HG02623 (cell line): ENCODE results near the gene HNF1A.

ENCODE experiments used
- ATAC-seq: cut with Tn5 transposase; IDR thresholded peaks from one replicate; pipeline ENCODE4 v1.9.1; 2021; ENCODE audit warnings: moderate library complexity; ENCODE audit not compliant: unreplicated experiment

The HNF1A gene

DNA sequence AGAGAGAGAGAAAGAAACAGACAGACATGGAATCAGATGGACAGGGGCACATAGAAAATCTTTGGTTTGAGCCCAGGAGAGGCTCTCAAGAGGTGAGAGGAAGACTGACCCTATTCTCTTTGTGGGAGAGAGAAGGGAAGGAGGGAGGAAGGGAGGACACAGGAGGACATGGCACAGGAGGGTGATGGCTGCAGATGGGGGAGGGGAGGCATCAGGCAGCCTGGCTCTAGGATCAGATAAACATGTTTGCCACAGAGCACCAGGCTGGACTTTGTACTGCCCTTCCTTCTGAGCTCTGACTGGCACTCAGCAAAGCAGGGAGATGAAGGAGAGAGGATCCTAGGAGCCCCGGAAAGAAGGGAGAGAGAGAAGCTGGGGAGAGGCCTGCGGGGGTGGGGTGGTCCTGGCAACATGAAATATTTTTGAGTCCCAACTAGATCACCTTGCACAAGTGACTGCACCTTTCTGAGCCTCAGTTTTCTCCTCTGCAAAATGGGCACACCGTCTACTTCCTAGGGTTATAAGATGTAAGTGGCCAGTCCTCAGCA lies 6.1 kb downstream of the HNF1A start:
- no peak for ATAC-seq

DNA sequence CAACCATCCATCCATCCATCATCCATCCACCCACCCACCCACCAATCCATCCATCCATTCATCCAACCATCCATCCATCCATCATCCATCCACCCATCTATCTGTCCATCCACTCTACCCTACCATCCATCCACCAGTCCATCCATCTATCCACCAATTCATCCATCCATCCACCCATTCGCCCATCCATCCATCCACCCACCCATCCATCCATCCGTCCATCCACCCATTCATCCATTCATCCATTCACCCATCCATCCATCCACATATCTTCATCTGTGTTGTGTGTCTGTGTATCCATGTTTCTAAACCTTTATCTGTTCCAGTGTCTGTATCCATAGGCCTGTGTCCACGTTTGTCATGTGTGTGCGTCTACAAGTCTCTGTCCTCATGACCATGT lies 9.9 kb downstream of the HNF1A start:
- no peak for ATAC-seq

DNA sequence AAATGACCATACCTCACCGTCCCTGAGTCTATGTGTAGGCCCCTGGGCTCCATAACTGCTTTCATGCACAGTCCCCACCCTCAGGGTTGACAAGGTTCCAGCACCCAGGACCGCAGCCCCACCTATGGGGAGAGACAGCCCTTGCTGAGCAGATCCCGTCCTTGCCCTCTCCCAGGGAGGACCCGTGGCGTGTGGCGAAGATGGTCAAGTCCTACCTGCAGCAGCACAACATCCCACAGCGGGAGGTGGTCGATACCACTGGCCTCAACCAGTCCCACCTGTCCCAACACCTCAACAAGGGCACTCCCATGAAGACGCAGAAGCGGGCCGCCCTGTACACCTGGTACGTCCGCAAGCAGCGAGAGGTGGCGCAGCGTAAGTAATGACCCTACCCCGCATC lies 10.3 kb downstream of the HNF1A start:
- no peak for ATAC-seq

DNA sequence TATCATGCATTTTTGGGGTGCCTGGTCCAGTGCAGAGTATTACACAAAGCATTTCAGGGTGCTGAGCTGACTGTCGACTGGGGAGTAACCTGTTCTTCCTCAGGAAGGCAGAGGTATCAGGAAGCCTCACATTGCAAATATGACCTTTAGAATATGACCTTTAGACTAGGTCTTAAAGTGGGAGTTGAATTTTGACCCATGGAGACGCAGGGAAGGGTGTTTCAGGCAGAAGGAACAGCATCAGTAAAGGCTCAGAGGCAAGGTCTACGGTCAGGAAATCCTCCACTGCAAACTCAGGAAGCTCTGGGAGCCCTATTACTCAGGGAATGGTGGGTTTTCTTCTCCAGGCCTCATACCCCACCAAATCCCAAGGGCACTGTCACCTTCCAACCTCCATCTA lies 11.3 kb downstream of the HNF1A start:
- ATAC-seq: no peak

DNA sequence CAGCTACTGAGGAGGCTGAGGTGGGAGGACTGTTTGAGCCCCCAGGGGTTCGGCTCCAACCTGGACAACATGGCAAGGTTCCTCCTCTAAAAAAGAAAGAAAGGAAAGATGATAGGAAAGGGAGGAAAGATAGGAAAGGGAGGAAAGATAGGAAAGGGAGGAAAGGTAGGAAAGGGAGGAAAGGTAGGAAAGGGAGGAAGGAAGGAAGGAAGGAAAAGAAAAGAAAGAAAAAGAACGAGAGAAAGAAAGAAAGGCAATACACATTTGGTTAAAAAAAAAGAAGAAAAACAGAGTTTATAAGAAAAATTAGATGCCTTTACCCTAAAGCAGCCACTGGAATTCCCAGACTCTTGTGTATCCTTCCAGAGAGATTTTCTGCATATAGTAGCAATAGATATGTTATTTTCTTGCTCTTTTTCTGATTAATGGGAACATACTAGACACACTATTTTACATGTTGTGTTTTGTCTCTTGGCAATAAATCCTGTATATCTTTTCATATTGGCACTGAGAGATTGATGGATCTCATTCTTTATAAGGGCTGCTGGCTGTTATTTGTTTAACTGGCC lies 12.2 kb downstream of the HNF1A start:
- no peak for ATAC-seq

DNA sequence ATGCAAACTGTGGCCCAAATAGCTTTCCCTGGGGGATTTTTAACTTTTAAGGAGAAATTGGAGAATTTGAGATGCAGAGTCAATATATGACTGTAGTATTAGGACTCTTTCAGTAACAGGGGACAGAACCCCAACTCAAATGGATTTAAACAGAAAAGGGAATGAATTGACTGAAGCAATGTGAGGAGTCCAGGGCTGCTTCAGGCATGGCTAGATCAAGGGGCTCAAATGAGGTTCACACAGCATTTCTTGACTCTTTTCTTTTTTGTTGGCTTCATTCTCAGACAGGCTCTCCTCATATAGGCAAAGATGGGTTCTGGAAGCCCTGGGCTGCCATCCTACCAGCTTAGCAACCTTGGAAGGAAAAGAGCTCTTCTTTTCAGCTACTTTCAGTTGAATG lies 13.6 kb downstream of the HNF1A start:
- no peak for ATAC-seq

DNA sequence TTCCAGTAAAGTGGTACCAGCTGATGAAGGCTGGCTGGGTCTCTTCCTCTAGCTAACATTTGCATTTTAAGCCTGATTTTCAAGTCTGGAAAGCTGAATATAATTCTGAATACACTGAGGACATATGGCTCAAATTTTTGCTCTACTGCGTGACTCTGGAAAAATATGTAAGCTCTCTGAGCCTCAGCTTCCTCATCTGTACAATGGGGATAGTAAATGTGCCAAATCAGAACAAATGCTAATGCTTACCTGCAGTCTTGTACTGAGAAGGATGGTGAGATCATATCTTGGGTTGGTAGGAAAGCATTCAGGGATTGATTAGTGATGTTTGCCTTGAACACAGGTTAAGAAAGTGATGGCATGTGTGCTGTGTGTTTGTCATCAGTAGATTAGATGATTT lies 14.6 kb downstream of the HNF1A start:
- no peak for ATAC-seq

DNA sequence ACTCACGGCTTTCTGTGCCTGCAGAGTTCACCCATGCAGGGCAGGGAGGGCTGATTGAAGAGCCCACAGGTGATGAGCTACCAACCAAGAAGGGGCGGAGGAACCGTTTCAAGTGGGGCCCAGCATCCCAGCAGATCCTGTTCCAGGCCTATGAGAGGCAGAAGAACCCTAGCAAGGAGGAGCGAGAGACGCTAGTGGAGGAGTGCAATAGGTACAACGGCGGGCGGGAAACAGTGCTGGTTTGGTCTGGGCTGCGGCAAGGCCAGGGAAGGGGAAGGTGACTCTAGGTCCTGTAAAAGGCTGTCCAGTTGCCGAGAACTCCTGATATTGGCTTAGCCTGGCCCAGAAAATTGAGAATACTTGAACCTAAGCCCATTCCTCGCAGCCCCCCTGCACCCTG lies 15.2 kb downstream of the HNF1A start:
- no peak for ATAC-seq

DNA sequence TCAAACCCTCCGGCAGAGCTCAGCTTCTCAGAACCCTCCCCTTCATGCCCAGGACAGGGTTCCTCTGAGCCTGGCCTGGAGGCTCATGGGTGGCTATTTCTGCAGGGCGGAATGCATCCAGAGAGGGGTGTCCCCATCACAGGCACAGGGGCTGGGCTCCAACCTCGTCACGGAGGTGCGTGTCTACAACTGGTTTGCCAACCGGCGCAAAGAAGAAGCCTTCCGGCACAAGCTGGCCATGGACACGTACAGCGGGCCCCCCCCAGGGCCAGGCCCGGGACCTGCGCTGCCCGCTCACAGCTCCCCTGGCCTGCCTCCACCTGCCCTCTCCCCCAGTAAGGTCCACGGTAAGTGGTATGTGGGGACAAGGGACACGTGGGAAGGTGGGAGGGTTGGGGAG lies 15.7 kb downstream of the HNF1A start:
- ATAC-seq: no peak

DNA sequence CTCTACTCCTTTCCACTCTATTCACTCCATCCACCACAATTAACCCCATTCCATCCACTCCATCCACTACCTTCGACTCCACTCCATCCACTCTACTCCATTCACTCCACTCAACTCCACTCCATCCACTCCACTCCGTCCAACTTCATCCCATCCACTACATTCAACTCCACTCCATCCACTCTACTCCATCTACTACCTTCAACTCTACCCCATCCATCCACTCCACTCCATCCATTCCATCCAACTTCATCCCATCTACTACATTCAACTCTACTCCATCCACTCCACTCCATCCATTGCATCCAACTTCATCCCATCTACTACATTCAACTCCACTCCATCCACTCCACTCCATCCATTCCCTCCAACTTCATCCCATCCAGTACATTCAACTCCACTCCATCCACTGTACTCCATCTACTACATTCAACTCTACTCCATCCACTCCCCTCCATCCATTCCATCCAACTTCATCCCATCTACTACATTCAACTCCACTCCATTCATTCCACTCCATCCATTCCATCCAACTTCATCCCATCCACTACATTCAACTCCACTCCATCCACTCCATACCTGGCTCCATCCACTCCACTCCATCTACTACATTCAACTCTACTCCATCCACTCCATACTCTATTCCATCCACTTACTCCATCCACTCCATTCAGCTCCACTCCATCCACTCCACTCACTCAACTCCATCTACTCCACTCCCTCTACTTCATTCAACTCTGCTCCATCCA lies 16.4 kb downstream of the HNF1A start:
- ATAC-seq: no peak

DNA sequence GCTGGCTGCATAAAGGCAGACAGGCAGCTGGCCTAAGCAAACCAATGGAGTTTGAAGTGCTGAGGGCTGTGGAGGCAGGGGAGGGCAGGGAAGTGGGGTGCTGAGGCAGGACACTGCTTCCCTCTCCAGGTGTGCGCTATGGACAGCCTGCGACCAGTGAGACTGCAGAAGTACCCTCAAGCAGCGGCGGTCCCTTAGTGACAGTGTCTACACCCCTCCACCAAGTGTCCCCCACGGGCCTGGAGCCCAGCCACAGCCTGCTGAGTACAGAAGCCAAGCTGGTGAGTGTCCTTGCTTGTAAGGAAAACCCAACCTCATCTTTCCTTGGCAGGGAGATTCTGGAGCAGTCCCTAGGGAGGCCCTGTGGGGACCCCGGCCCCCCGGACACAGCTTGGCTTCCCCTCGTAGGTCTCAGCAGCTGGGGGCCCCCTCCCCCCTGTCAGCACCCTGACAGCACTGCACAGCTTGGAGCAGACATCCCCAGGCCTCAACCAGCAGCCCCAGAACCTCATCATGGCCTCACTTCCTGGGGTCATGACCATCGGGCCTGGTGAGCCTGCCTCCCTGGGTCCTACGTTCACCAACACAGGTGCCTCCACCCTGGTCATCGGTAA lies 17.9 kb downstream of the HNF1A start:
- no peak for ATAC-seq

DNA sequence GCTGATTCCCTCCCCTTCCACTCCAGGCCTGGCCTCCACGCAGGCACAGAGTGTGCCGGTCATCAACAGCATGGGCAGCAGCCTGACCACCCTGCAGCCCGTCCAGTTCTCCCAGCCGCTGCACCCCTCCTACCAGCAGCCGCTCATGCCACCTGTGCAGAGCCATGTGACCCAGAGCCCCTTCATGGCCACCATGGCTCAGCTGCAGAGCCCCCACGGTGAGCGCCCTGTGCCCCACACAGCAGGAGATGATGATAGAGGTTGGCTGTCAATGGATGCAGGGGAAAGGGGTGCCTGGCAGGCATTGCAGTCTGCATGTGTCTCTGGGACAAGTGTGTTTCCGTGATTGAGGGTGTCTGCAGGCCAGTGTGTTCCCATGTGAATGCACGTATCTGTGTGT lies 19.1 kb downstream of the HNF1A start:
- ATAC-seq: no peak

DNA sequence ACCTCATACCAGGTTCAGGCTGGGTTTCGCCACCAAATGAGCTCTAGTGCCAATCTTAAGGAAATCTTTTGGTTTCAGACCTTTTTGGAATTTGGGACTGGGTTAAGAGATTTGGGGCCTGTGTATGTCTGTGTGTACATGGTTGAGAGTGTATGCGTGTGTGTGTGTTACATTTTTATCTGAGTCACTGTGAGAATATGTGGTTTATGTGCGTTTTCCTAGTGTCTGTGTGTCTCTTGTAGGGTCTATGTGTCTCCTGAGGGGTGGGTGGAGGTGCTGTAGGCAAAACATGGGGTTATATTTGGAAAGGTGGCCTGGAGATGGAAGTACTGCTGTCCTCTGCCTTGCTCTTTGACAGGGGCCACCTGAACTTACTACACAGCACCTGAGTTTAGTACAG lies 20.1 kb downstream of the HNF1A start:
- no peak for ATAC-seq

DNA sequence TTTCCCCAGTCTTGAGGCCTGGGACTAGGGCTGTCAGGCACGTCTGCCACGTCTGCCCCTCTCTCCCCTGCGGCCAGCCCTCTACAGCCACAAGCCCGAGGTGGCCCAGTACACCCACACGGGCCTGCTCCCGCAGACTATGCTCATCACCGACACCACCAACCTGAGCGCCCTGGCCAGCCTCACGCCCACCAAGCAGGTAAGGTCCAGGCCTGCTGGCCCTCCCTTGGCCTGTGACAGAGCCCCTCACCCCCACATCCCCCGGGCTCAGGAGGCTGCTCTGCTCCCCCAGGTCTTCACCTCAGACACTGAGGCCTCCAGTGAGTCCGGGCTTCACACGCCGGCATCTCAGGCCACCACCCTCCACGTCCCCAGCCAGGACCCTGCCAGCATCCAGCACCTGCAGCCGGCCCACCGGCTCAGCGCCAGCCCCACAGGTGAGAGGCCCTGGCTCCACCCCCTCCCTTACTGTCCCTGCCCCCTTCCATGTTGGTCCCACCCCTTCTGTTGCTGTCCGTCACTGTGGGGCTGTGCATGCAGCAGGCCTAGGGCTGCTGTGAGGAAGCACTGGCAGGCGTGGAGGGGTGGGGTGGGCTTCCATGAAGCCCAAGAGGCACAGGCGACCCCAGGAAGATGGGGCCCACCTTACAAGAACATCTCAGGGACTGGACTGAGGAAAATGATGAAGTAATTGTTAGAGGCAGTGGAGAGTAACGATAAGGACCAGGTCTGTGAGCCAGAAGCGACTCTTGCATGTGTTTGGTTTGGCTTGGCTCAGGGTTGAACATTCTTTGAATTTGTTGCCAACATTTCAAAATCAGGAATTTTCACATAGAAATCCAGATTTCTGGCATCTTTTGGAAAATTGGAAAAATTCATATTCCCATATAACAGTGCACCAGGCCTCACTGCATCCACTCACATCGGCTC lies 21.1 kb downstream of the HNF1A start:
- no peak for ATAC-seq

DNA sequence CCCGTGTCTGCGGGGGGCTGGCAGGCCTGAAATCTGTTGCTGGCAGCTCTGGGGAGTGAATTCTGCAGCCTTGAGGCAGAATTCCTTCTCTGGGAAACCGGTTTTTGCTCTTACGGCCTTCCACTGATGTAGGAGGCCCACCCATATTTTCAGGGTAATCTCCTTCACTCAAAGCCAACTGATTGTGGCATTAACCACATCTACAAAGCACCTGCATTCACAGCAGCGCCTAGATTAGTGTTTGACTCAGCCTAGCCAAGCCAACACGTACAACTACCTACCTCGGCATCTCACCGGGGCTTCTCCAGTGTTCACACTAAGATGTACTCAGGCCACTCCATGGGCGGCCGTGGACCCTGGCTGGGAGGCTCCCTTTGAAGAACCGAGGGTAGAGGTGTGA lies 22.2 kb downstream of the HNF1A start:
- no peak for ATAC-seq

DNA sequence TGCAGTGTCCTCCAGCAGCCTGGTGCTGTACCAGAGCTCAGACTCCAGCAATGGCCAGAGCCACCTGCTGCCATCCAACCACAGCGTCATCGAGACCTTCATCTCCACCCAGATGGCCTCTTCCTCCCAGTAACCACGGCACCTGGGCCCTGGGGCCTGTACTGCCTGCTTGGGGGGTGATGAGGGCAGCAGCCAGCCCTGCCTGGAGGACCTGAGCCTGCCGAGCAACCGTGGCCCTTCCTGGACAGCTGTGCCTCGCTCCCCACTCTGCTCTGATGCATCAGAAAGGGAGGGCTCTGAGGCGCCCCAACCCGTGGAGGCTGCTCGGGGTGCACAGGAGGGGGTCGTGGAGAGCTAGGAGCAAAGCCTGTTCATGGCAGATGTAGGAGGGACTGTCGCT lies 22.7 kb downstream of the HNF1A start:
- ATAC-seq: no peak

DNA sequence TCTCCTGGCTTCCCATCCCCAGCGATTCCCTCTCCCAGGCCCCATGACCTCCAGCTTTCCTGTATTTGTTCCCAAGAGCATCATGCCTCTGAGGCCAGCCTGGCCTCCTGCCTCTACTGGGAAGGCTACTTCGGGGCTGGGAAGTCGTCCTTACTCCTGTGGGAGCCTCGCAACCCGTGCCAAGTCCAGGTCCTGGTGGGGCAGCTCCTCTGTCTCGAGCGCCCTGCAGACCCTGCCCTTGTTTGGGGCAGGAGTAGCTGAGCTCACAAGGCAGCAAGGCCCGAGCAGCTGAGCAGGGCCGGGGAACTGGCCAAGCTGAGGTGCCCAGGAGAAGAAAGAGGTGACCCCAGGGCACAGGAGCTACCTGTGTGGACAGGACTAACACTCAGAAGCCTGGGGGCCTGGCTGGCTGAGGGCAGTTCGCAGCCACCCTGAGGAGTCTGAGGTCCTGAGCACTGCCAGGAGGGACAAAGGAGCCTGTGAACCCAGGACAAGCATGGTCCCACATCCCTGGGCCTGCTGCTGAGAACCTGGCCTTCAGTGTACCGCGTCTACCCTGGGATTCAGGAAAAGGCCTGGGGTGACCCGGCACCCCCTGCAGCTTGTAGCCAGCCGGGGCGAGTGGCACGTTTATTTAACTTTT lies 23.6 kb downstream of the HNF1A start:
- ATAC-seq: no peak

DNA sequence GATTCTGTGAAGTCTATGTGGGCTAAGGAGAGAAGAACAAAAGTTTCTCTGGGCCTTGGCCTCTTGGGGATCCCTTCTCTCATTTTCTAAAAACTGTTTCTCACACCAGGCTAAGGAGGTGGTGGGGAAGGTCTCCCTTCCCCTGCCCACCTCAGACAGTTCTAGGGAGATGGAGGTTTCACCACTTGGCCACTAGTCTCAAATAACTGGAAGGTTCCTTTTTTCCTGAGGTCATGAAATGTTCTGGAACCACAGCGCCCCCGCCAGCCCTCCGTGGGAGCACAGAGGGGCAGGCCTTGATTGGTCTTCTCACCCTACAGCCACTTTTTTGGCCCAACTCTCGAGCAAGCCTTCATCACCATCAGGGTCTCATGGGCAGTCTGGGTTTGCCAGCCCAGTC lies 25.3 kb downstream of the HNF1A start:
- ATAC-seq: no peak

DNA sequence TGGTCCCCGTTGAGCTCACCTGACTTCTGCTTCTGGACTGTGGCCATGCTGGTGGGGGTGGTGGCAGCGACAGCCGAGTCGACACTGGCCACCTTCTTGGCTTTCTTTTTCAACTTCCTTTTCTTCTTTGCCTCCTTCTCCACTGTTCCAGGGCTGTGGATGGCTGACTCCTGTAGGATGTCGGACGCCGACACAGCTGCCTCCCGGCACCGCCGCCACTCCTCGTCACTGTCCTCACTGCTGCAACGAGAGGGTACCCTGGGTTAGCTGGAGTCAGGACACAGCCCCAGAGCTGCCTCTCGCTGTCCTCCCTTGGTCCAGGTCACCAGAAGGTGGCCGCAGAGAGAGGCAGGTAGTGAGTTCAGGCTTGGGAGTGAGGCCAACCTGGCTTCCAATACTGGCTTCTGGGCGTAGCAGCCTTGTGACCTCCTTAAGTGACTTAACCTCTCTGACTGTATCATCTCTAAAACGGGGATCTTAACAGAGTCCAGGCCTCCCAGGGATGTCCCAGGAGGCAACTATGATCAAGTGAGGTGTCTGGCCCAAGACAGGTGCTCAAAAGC lies 26.0 kb downstream of the HNF1A start:
- ATAC-seq: no peak

DNA sequence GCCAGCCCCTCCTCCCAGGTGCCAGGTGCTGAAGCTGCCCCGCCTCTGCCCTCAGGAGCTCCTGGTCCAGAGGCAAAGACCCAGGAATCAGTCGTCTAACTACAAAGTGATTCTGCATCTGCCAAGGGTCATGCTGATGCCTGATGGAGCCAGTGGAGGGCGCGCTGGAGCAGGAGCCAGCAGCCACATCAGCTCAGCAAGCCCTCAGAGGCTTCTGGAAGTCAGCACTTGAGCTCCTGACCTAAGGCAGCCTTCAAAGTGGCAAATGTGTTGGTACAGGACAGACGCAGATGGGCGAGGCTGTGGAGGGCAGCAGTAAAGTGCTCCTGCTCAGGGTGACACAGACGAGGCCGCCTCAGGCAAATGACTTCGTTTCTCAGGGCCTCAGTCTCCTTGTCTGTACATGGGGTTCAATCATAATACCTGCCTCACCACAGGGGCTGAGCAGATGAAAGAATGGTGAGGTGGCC lies 27.0 kb downstream of the HNF1A start:
- no peak for ATAC-seq
